Endothelial cell of umbilical vein (primary cell): Measurements from ENCODE around the gene ENGASE. TPM values are rescaled to one million over a fixed set of nuclear protein-coding genes. Genes with fewer than 3 reads are reported as not detected.

Experiments
- BruUV-seq: library from RNA; stranded (reverse); fragments of 400-500 nt; replicated peaks from 2 replicates; lab custom pipeline; 2021; lab: Mats Ljungman, UMichigan
- CTCF ChIA-PET: fragments of 300-600, 350-600 bp; sonication (Branson Sonifier 250); formaldehyde crosslinking; loops from one replicate; lab custom pipeline; 2021; ENCODE audit warnings: antibody characterized with exemption, inconsistent platforms; lab: Charles Lee
- POLR2A ChIA-PET: fragments of 300-600, 350-600 bp; sonication (Branson Sonifier 250); formaldehyde crosslinking; loops from one replicate; lab custom pipeline; 2021; ENCODE audit warnings: antibody characterized with exemption, inconsistent platforms; lab: Charles Lee
- DNase-seq: peaks from one replicate; pipeline ENCODE4 v3.0.0-alpha.2; 2011; ENCODE audit warnings: low read depth, low spot score
- FAIRE-seq: peaks from 2 replicates; lab custom pipeline; 2011; peaks lifted over from hg19 to GRCh38; lab: Jason Lieb, UNC
- H2AFZ ChIP-seq: 2 replicates; pipeline ENCODE4 v1.6.0; 2012; ENCODE audit warnings: low read depth, low read length, control low read depth, inconsistent platforms
- H3K27ac ChIP-seq: 2 replicates; pipeline ENCODE4 v1.5.1; 2011; ENCODE audit warnings: low read depth, mild to moderate bottlenecking, control low read depth, low read length, moderate library complexity; ENCODE audit not compliant: insufficient read depth
- H3K27me3 ChIP-seq, 2 experiments: 2 replicates each; pipeline versions ENCODE4 v1.6.0 to v1.6.1; 2011; ENCODE audit warnings: low read length in 2 of 2, mixed read lengths in 1 of 2; ENCODE audit not compliant: control insufficient read depth in 2 of 2, insufficient read depth in 2 of 2
- H3K36me3 ChIP-seq, 2 experiments: 2 replicates in 1 of 2; 3 replicates in 1 of 2; pipeline ENCODE4 v1.5.1; 2011; ENCODE audit warnings: low read length in 2 of 2, mild to moderate bottlenecking in 1 of 2, moderate library complexity in 1 of 2; ENCODE audit not compliant: control insufficient read depth in 2 of 2, insufficient read depth in 2 of 2; ENCODE audit errors: extremely low read depth in 1 of 2
- H3K4me1 ChIP-seq: 3 replicates; pipeline ENCODE4 v1.5.1; 2011; ENCODE audit warnings: mild to moderate bottlenecking, low read length; ENCODE audit not compliant: control insufficient read depth, insufficient read depth; ENCODE audit errors: extremely low read depth
- H3K4me2 ChIP-seq: 2 replicates; pipeline ENCODE4 v1.6.1; 2011; ENCODE audit warnings: low read length, control low read depth, mixed read lengths; ENCODE audit not compliant: insufficient read depth
- H3K4me3 ChIP-seq, 3 experiments: fragments of 200-600 bp in 1 of 3; sonication (generic), shearing (Covaris generic) in 1 of 3; replicated peaks in 1 of 3; 2 replicates each; pipeline ENCODE4 v1.5.1; 2011 to 2016; ENCODE audit warnings: control low read depth in 3 of 3, low read length in 3 of 3, mild to moderate bottlenecking in 2 of 3, inconsistent platforms in 1 of 3, low read depth in 1 of 3, moderate library complexity in 1 of 3; ENCODE audit not compliant: insufficient read depth in 1 of 3
- H3K79me2 ChIP-seq: 2 replicates; pipeline ENCODE4 v1.6.0; 2012; ENCODE audit warnings: low read length, inconsistent platforms; ENCODE audit not compliant: control insufficient read depth, insufficient read depth
- H3K9ac ChIP-seq: replicated peaks from 2 replicates; pipeline ENCODE3; 2011; ENCODE audit warnings: low read length, control low read depth; ENCODE audit not compliant: insufficient read depth; ENCODE audit errors: extremely low read depth
- H3K9me1 ChIP-seq: replicated peaks from 3 replicates; pipeline ENCODE4 v1.6.0; 2011; ENCODE audit warnings: mild to moderate bottlenecking, low read length; ENCODE audit not compliant: control insufficient read depth, insufficient read depth; ENCODE audit errors: extremely low read depth
- H3K9me3 ChIP-seq: replicated peaks from 2 replicates; pipeline ENCODE4 v1.5.1; 2012; ENCODE audit warnings: low read length, inconsistent platforms; ENCODE audit not compliant: control insufficient read depth, insufficient read depth
- H4K20me1 ChIP-seq: replicated peaks from 2 replicates; pipeline ENCODE3; 2011; ENCODE audit warnings: mild to moderate bottlenecking, low read length; ENCODE audit not compliant: control insufficient read depth, insufficient read depth; ENCODE audit errors: extremely low read depth
- EZH2 ChIP-seq: IDR thresholded peaks from 2 replicates; pipeline ENCODE4 v1.6.1; 2012; ENCODE audit warnings: borderline replicate concordance, low read depth, mild to moderate bottlenecking, moderate library complexity, low read length, inconsistent platforms; ENCODE audit not compliant: severe bottlenecking
- FOS ChIP-seq: IDR thresholded peaks from 2 replicates; pipeline ENCODE4 v1.6.1; 2011; ENCODE audit warnings: mild to moderate bottlenecking, low read length, moderate library complexity, borderline replicate concordance; ENCODE audit not compliant: insufficient read depth
- GATA2 ChIP-seq: IDR thresholded peaks from 2 replicates; pipeline ENCODE4 v1.7.0; 2011; ENCODE audit warnings: low read depth, mild to moderate bottlenecking, moderate library complexity, mixed read lengths, low read length; ENCODE audit not compliant: insufficient read length, insufficient read depth
- JUN ChIP-seq: IDR thresholded peaks from 2 replicates; pipeline ENCODE4 v1.6.1; 2011; ENCODE audit warnings: borderline replicate concordance, low read depth; ENCODE audit not compliant: insufficient read length, insufficient read depth
- MYC ChIP-seq: IDR thresholded peaks from one replicate; pipeline ENCODE4 v1.6.1; 2011; ENCODE audit warnings: mild to moderate bottlenecking, low read depth, low read length
- POLR2A ChIP-seq: IDR thresholded peaks from 2 replicates; pipeline ENCODE4 v1.6.1; 2012; ENCODE audit warnings: low read depth, mild to moderate bottlenecking, control low read depth, low read length
- POLR2AphosphoS5 ChIP-seq: IDR thresholded peaks from 2 replicates; pipeline ENCODE4 v1.6.1; 2012; ENCODE audit warnings: low read depth, mild to moderate bottlenecking, control low read depth, low read length, moderate library complexity; ENCODE audit not compliant: insufficient read depth
- dilution Hi-C: fragments of 300-500 bp; cut with MboI; formaldehyde crosslinking; loops from one replicate; pipeline ENCODE4 v1.15.0; 2019; ENCODE audit warnings: low sequenced_read_pairs; ENCODE audit not compliant: extremely low pct_ligation_motif_present
- intact Hi-C: fragments of 100-400 bp; cut with micrococcal nuclease; formaldehyde crosslinking; loops from one replicate; pipeline ENCODE4 v1.10.0; 2022
- polyA plus RNA-seq, 4 experiments: library from polyadenylated mRNA; depleted of rRNA in 3 of 4; stranded (reverse) in 3 of 4; unstranded in 1 of 4; fragments of >200 nt; gene quantifications; 2 replicates each; pipeline versions ENCODE4 v1.2.1 to v1.2.3, GENCODE V29; 2011 to 2012; ENCODE audit warnings: missing spikeins in 1 of 4
- total RNA-seq: library from RNA; stranded (reverse); gene quantifications from 2 replicates; pipeline ENCODE4 v1.2.3, GENCODE V29; 2021
- TF ChIP-seq, protein P1 (sequence below): IDR thresholded peaks from 2 replicates; pipeline ENCODE4 v1.6.1; 2011; ENCODE audit not compliant: insufficient read depth, insufficient read length
- TF ChIP-seq, protein P2 (sequence below), 2 donors: IDR thresholded peaks; 1 replicate in 1 of 2; 2 replicates in 1 of 2; pipeline ENCODE4 v1.5.1; 2011; ENCODE audit warnings: low read length in 2 of 2, mild to moderate bottlenecking in 2 of 2, moderate library complexity in 2 of 2, control low read depth in 1 of 2, inconsistent platforms in 1 of 2, low read depth in 1 of 2; ENCODE audit not compliant: insufficient read depth in 1 of 2; ENCODE audit errors: extremely low read depth in 1 of 2

The ENGASE gene
- total and polyA plus RNA-seq, 2 donors (not counting 3 experiments of a cell fraction or from before 2014, with no cell fraction given), result 13.7 to 20.8 TPM

DNA sequence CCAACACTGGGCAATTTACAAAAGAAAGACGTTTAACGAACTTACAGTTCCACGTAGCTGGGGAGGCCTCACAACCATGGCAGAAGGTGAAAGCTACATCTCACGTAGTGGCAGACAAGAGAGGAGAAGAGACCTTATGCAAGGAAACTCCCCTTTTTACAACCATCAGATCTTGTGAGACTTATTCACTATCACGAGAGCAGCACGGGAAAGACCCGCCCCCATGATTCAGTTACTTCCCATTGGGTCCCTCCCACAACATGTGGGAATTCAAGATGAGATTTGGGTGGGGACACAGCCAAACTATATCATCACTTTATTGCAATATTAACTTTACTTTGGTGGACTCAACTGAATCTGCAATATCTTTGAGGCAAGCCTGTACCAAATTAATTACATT is 11.9 kb upstream of the ENGASE start:
- H2AFZ ChIP-seq, result no peak overlapping the region
- dilution Hi-C loops, result no loop called here
- H3K79me2 ChIP-seq, result no peaks in the 10 kb centered on the region
- intact Hi-C loops, result no loop called here
- H3K9ac ChIP-seq, result no peak overlapping the region
- BruUV-seq, result no TSS peak
- no peak overlapping the region for H3K27ac ChIP-seq
- TF ChIP-seq POLR2A, result no peak
- no peak for TF ChIP-seq FOS
- TF ChIP-seq MYC, result no peak
- no peak for TF ChIP-seq EZH2
- TF ChIP-seq GATA2, result no peak
- TF ChIP-seq JUN, result no peak
- TF ChIP-seq, protein P1, sequence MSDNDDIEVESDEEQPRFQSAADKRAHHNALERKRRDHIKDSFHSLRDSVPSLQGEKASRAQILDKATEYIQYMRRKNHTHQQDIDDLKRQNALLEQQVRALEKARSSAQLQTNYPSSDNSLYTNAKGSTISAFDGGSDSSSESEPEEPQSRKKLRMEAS, result no peak
- TF ChIP-seq, protein P2, sequence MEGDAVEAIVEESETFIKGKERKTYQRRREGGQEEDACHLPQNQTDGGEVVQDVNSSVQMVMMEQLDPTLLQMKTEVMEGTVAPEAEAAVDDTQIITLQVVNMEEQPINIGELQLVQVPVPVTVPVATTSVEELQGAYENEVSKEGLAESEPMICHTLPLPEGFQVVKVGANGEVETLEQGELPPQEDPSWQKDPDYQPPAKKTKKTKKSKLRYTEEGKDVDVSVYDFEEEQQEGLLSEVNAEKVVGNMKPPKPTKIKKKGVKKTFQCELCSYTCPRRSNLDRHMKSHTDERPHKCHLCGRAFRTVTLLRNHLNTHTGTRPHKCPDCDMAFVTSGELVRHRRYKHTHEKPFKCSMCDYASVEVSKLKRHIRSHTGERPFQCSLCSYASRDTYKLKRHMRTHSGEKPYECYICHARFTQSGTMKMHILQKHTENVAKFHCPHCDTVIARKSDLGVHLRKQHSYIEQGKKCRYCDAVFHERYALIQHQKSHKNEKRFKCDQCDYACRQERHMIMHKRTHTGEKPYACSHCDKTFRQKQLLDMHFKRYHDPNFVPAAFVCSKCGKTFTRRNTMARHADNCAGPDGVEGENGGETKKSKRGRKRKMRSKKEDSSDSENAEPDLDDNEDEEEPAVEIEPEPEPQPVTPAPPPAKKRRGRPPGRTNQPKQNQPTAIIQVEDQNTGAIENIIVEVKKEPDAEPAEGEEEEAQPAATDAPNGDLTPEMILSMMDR (IDR thresholded peaks at IDR 0.05; ENCODE audit: extremely low read depth in 1 of 2, insufficient read depth in 1 of 2, low read depth in 1 of 2, low read length in 2 of 2), result no peak
- TF ChIP-seq POLR2AphosphoS5, result no peak
- no peaks in the 10 kb centered on the region for H3K9me1 ChIP-seq
- ChIA-PET POLR2A (no interaction called here), CTCF (interaction anchor here (0.9 to 7.6 kb wide), 5 partner anchors 18 to 338 kb away, joined by 3 to 71 read pairs (median 4); no protein-coding TSS in a partner anchor)
- H3K27me3 ChIP-seq, result peaks cover 0 to 4% of the 10 kb centered on the region in 2 experiments
- H3K36me3 ChIP-seq, result no peaks in the 10 kb centered on the region
- FAIRE-seq, result no peak
- no peak for DNase-seq
- no peaks in the 10 kb centered on the region for H4K20me1 ChIP-seq
- H3K4me1 ChIP-seq, result no peaks in the 10 kb centered on the region
- no peak overlapping the region for H3K4me2 ChIP-seq
- no peaks in the 10 kb centered on the region for H3K9me3 ChIP-seq
- H3K4me3 ChIP-seq, result no peak overlapping the region
